Kidney glomerular epithelial cell (primary cell): ENCODE results near the gene WDR37.
"Not testable (repeated sequence)": the region's sequence is repeated elsewhere in the genome, so short reads cannot be mapped to it uniquely, and the experiment has no call there.

Experiments
- DNase-seq: peaks from one replicate; lab custom pipeline; 2025; lab: John Stamatoyannopoulos, UW

WDR37 gene

DNA sequence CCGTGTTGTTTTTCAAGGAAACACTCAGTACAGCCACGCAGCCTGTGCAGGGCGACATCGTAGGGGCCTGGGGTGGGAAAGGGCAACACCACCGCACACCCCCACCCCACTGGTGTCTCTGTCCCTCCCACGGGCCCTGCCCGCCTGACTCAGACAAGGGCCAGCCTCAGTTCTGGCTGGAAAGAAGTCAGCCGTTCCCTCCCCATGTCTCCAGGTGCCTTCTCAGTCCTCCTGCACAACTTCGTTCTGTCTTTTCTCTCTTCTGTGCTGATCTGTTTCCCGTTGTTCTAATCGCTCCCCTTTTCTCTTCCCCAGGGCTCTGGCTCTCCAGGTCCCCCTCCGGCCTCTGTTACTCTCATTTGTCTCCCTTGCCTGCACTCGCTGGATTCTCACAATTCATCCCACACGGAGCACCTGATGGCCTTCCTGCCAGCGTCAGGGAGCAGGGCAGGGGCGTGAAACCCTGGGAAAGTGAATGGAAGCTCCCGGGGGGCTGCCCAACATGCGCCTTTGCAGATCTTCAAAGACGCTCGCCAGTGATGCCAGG, 97.7 kb downstream of the WDR37 start:
- no peak for DNase-seq

DNA sequence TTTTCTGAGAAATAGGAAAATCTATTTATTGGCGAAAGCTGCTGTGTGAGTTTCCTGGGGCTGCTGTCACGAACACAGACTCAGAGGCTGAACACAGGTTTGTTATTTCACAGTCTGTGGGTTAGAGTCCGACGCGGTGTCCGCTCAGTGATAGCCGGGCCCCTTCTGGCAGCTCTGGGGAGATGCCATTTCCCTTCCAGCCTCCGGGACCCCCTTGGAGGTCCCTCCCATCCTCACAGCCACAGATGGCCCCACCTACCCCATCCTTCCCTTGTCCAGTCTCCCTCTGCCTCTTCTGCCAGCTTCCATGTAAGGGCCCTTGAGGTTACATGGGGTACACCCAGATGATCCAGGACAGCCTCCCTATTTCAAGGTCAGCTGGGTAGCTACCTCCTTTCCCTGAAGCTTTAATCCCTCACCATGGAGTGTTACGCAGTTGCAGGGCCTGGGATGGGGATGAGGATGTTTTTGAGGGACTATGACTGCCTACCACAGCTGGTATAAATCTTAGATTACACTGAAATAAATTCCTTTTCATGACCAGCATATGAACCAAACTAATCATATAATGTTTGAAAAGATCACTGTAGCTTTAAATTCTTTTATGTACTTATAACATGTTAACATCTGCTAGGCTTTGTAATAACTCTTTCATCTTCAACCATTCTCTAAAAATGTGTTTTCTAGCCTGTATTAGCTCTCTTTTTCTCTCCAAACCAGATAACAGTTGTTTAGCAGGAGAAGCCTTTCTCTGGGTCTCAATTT, 98.5 kb downstream of the WDR37 start:
- no peak for DNase-seq

DNA sequence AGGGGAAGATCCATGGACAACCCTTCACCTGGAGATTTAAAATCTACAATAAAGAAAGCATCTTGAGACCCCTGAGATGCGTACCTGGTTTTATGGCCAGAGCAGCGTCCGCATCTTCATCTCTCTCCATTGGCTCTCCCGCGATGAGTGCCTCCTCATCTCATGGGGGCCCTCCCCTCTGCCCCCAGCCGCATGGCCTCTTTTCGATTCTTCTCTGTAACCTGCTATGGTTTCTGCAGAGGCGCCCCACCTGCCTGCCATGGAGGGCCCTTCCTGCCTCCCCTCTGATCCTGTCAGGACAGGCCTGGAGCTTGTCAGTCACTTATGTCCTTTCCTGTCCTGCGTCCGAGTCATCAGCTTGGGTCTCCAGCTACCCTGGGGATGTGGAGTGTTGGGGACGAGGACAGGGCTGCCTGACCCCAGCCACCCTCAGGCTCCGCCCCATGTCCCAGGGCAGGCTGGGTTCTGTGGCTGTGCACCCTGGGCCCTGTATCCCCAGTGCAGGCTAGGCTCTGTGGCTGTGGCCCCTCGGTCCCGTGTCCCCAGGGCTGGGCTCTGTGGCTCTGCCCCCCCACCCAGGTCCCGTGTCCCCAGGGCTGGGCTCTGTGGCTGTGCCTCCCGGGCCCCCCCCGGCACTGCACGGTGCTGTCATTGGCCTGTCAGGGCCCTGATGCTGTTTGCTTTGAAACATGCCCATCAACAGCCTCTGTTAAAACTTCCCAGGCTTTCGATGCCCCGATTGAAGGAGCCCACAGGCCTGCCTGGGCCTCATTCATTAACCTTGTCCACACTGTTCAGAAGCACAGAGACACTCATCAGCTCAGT, 99.8 kb downstream of the WDR37 start:
- no peak for DNase-seq

DNA sequence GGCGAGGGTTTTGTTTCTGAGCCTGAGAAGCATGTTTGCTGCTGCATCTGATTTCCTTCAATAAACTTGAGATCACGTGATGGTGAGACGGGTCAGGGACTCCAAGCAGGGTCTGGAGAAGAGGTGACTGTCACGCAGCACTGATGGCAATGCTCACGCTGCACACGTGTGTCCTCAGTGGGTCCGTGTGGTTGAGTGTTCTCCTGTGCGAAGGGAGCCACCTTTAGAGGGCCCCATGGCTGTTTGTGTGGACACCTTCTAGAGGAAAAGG, 100.4 kb downstream of the WDR37 start:
- no peak for DNase-seq

DNA sequence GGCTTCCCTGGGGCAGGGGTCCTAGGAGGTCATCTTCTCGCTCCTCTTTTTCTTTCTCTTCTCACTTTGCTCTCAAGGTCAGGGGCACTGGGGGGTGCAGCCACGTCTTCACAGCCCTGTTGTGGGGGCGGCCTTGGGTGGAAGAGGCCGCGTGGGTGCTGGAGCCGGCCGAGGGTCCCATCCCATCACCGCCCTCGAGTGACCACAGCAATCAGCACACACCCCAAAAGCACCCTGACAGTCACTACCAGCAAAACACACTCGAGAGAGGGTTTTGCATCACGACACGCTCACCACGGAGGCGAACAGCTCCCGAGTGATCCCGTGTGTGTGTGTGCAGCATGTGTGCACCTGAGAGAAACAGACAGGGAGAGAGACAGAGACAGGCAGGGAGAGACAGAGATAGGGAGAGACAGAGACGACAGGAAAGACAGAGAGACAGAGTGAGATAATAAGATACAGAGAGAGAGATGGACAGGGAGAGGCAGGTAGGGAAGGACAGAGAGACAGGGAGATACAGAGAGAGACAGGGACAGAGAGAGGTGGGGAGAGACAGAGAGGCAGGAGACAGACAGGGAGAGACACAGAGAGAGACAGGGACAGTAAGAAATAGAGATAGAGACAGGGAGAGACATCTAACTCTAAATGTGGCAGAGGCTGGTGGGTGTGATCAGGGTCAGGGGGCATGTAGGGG, 100.9 kb downstream of the WDR37 start:
- no peak for DNase-seq

DNA sequence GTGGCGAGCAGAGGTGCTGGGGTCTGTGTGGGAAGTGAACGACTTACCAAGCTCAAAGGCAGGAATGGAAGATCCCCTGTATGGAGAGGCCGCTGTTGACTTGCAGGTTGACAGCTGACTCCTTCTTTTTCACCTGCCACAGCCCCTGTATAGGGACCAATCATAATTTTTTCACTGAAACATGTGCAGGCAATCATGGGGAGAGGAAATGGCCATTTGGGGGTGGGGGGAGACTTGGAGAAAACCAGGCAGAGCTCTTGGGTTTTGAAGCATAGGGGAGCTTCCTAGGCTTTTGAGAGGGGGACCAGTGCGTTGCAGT, 101.4 kb downstream of the WDR37 start:
- no peak for DNase-seq

DNA sequence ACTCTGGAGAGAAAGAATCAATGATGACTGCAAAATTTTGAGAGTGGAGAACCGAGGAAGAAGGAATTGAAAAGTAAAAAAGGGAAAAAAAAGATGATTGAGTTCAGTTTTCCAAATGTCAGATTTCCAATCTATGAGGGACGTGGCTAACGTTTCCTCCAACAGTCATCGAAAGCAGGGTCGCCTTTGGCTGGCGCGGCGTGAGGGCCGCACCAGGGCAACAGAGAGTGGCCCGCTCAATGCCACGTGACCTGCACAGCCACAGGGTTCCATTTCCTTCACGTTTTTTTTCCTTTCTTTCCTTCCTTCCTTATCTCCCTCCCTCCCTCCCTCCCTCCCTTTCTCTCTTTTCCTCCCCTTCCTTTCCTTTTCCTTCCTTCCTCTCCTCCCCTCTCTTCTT, 101.9 kb downstream of the WDR37 start:
- no peak for DNase-seq

DNA sequence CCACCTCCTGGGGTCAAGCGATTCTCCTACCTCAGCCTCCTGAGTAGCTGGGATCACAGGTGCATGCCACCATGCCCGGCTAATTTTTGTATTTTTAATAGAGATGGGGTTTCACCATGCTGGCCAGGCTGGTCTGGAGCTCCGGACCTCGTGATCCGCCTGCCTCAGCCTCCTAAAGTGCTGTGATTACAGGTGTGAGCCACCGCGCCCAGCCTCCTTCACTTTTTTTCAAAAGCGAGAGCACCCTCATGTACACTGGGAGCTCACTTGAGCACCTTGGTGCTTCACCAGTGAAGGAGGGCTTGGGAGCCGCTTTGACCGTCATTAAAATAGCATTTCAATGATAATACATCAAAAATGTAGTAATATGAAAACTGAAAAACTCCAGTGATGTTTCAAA, 102.4 kb downstream of the WDR37 start:
- not testable (repeated sequence) for DNase-seq

DNA sequence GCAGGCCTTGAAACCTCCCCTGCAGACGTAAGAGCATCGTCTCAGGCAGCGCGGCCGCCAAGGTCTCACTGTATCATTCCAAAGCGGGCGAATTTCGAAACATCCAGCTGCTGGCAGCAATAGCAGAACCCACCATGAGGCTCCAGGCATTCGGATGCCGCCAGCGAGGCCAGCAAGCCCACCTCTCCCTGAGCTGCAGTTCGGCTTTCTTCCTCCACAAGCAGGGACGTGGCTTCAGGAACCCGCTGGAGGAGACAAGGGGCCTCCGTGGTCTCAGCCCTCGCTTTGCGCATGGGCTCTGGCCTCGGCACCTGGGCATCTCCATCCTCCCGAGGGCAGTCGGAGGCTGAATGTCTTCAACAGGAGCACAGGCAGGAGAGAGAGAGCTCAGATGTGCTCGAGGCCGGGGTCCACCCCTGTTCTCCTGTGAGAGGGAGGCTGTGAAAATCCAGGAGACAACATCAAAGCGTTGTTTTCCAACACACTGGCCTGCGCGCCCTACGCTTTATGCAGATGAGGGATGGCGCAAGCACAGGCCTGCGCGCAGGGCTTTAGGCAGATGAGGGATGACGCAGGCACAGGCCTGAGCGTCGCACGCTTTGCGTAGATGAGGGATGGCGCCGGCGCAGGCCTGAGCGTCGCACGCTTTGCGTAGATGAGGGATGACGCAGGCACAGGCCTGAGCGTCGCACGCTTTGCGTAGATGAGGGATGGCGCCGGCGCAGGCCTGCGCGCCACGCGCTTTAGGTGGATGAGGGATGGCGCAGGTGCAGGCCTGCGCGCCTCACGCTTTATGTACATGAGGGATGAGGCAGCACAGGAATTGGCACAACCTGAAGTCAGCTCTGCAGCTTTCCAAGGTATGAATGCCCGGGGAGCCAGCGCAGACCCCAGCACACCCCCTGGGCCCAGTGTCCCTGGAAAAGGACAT, 103.2 kb downstream of the WDR37 start:
- no peak for DNase-seq

DNA sequence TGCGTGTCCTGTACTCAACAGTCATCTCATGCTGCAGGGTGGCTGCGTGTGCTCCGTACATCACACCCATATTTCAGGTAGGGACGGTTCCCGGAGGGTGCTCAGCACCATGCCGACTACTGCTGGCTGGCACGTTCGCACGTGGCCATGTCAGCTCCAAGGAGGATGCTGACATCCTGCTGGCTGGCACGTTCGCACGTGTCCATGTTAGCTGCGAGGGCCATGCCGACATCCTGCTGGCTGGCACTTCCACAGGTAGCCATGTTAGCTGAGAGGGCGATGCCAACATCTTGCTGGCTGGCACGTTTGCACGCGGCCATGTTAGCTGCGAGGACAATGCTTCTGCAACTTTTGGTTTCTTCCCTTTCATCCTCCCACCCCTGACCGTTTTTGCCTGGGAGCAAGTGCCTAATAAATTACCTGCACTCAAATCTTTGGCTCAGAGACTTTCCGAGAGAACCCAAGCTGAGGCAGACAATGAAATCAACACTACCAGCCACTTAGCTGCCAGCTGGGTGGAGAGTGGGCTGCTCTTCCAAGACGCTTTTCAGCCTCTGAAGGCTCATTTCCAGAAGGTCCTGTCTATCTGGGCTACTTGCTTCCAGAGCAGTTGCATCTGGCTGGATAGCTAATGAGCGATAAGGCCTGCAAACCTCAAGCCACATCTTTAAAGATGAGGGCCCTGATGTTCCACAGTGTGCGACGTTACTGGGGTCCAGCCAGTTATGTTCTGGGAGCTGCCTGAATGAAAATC, 104.6 kb downstream of the WDR37 start:
- DNase-seq = no peak

DNA sequence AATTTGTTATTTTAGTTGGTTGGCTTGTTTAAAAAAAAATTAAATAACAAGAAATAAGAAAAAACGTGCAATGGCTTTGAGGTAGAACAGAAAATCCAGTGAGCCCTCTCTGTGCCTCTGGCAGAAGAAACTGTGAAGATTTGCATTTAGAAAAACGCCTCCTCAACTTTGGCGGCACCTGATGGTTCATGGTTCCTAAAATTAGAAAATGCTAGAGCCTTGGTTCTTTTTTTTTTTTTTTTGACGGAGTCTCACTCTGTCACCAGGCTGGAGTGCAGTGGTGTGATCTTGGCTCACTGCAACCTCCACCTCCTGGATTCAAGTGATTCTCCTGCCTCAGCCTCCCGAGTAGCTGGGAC, 105.1 kb downstream of the WDR37 start:
- DNase-seq = not testable (repeated sequence)

DNA sequence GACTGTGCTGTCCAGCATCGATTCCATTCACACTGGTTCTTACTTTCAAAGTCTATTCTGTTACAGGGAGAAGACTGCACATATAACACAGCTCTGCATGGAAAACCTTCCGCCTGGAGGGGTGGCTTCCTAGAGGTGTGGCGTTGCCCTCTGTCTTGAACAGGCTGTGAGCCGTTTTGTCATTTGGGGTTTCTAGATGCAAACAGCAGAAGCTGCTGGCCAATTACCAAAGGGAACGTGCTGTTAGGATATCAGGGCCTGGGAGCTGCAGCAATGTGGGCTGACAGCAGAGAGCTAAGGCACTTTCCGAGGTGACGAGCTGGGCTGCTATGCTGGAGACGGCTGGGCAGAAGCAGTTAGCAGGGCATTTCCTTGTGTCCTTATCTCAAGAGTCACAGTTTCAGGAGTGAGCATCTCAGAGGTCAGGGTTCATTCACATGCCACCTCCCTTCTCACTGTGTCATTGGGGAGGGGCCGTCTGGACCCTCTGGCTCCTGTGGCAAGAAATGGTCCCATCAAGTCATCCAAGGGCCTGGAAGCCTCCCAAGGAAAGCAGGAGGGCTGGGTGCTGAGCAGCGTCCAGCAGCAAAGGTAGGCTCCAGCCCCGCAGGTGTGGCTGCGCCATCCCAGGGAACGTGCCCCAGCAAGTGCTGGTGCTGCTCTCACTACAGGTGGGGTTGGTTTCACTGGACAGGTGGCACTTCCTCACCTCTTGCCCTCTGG, 106.5 kb downstream of the WDR37 start:
- DNase-seq = no peak

DNA sequence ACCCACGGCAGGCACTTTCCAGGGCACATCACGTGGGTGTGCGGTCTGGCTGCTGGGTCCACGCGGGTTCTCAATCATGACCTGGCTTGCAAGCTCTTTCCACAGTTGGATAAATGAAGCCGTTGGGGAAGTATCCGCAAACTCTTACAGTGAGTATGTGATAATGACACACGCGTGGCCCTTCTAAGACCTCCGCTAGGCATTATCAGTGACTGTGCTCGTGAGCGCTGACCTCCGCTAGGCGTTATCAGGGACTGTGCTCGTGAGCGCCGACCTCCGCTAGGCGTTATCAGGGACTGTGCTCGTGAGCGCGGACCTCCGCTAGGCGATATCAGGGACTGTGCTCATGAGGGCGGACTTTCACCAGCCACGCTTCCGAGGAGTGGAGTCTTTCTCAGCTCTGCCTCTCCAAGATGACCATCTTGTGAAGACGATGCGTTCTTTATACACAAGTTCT, 107.0 kb downstream of the WDR37 start:
- no peak for DNase-seq

DNA sequence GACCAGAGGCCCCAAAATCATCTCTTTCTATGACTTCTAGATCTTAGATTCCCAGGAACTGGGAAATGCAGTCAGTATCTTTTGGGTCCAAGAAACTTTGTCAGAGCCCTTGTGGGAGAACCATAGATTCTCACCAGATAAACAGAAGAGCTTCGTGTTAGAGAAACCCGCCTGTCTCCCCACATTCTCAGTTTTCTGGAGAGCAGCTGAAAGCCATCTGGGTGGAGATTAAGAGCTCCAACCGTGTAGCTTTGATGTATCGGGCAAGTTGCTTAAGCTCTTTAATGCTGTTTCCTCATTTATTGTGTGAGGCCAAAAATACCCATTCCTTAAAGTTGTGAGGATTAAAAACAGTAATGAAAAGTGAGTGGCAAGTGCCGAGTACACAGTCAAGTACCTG, 107.6 kb downstream of the WDR37 start:
- no peak for DNase-seq

DNA sequence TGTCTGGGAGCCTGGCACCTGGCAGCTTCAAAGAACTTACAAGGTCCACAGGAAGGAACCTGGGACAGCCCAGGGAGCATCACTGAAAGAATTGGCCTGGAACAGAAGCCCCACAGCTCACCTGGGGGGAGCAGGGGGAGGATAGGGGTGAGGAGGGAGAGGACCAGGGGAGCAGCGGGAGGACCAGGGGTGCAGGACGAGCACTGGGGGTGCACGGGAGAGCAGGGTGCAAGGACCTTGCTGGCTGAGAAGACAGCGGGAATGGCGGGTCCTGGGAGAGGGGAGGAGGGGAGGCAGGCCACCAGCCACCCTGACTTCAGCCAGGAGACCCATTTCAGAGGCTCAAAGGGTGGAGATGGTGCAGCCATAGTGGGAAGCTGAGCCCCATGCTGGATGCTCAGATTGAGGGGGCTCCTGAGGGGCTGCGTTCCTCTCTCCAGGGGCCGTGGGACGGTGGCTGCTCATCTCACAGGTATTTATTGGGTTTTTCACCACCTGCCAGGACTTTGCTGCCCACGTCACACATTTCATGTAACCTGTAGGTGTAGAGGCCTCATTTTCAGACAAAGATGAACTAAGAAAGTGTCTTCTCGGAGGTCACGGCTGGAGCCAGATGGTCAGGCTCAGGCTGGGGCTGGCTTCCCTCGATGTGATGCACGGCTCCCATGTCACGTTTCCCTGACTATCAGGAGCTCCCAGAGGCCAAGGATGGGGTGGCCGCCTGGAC, 110.1 kb downstream of the WDR37 start:
- no peak for DNase-seq

DNA sequence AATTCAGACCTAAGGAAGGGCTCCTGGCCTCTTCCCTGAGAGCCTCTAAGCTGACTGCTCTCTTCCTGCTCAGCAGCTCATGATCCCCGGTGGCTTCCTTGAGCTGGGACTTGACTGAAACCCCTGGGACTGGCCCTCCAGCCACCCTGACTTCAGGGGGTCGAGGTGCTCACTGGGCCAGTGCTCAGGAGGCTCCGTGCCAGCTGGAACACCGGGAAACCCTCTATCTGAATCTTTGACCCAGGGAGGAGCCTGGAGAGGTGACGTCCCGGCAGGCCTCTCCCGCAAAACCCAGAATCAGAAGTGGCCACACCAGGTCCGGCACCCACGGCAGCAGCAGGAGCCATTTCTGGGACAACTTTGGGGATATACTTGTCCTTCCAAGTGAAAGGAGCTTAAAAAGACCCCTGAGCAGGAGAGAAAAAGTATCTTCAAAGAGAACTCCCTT, 110.7 kb downstream of the WDR37 start:
- no peak for DNase-seq

DNA sequence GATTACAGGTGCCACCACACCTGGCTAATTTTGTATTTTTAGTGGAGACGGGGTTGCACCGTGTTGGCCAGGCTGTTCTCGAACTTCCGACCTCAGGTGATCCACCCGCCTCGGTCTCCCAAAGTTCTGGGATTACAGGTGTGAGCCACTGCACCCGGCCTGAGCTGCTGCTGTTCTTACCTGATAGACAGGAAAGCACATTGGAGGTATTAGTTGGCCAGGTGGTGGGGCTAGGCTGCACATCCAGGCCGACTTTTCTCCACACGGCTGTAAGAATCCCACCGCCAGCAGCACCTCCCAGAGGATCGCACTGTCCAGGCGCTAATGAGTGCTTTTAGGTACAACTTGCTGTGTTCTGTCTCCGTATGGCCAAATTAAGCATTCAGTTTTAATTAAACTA, 112.6 kb downstream of the WDR37 start:
- DNase-seq = no peak

DNA sequence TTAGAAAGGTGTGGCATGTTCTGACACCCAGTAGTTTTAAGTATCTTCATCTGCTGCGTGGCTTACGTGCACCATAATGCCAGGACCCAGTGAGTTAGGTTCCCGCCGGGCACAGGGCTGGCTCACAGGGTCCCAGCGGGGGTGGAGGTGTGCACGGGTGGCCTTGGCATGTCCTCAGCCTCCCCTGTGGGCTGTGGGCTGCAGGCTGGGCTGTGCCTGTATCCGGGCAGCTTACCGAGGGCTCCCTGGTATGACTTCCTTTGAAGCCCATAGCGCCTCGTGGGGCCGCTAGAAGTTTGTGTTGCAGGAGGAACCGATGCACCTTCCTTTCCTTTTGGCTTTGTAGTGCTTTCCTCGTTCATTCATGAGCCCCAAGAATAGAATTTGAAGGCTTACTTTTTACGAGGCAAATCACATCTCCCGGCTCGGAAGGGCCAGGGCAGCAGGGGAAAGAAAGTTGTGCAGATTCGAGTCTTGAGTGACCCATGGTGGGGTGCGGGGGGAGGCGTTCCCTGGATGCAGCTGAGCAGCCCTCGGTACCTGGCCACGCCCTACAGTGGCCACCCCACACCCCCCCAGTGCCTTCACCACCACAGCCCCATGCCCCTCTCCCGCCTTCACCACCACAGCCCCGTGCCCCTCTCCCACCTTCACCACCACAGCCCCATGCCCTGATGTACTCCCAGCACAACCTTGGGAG, 113.2 kb downstream of the WDR37 start:
- no peak for DNase-seq
